Suprapubic skin (tissue), 4 donors: ENCODE results near the gene PON1. TPM values are rescaled to one million over a fixed set of nuclear protein-coding genes. Genes with fewer than 3 reads are reported as not detected.

Experiments
- DNase-seq, 2 donors: peaks; one replicate each; pipeline ENCODE4 v3.0.0-alpha.2; 2019; ENCODE audit warnings: low spot score in 2 of 2
- H3K27ac ChIP-seq: fragments of 200-600 bp; sonication (generic); one replicate; pipeline ENCODE4 v1.5.1; 2019
- H3K27me3 ChIP-seq: fragments of 200-600 bp; sonication (generic); one replicate; pipeline ENCODE4 v1.5.1; 2019
- H3K36me3 ChIP-seq: fragments of 200-600 bp; sonication (generic); one replicate; pipeline ENCODE4 v1.5.1; 2019
- H3K4me1 ChIP-seq: fragments of 200-600 bp; sonication (generic); one replicate; pipeline ENCODE4 v1.5.1; 2019
- H3K4me3 ChIP-seq: fragments of 200-600 bp; sonication (generic); one replicate; pipeline ENCODE4 v1.5.1; 2019; ENCODE audit warnings: mild to moderate bottlenecking
- H3K9me3 ChIP-seq: fragments of 200-600 bp; sonication (generic); one replicate; pipeline ENCODE4 v1.5.1; 2019
- EP300 ChIP-seq: sonication (generic); formaldehyde crosslinking; IDR thresholded peaks from one replicate; pipeline ENCODE4 v1.6.1; 2017; ENCODE audit warnings: antibody characterized with exemption
- POLR2A ChIP-seq, 2 donors: fragments of 450-650 bp; IDR thresholded peaks; one replicate each; pipeline ENCODE4 v1.6.1; 2017; ENCODE audit warnings: antibody characterized with exemption in 2 of 2, mild to moderate bottlenecking in 2 of 2, moderate library complexity in 2 of 2
- POLR2AphosphoS5 ChIP-seq, 3 donors: sonication (generic); formaldehyde crosslinking; IDR thresholded peaks; one replicate each; pipeline ENCODE4 v1.6.1; 2017; ENCODE audit warnings: antibody characterized with exemption in 3 of 3
- WGBS: methylation state at CpG from one replicate; pipeline ENCODE4 v1.1.5; 2018; 5-methylcytosine and 5-hydroxymethylcytosine counted together
- total RNA-seq, 4 donors: library from RNA; depleted of rRNA; stranded (reverse); fragments of >200 nt; gene quantifications; one replicate each; pipeline ENCODE4 v1.1.0, GENCODE V29; 2016
- TF ChIP-seq, protein P1 (sequence below), 2 donors: fragments of 200-600 bp in 1 of 2; fragments of 450-650 bp in 1 of 2; sonication (generic) in 1 of 2; IDR thresholded peaks; one replicate each; pipeline ENCODE4 v1.5.1; 2016 to 2019; ENCODE audit warnings: antibody characterized with exemption in 2 of 2, mild to moderate bottlenecking in 1 of 2, moderate library complexity in 1 of 2

The PON1 gene
- total RNA-seq, 4 donors from 2014 or later: 0.30 to 0.97 TPM; not detected in 2

DNA sequence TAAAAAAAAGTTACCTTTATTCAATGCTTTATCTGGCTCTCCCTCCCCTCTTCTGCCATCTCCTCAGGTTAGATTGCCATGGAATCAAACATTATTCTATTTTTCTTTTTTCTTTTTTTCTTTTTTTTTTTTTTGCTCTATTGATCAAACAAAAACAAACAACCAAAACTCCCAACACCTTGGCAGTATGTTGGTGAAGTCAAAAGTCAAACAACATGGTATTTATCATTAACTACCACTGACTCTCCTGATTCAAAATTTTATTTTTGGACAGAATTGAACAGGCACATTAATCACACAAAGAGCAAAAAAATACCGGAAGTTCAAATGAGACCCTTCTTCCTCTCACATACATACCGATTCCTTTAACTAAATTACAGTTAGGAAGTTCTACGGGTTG, 6.4 kb downstream of the PON1 start:
- Histone ChIP-seq H3K27ac (no peak overlapping the region), H3K4me3 (no peak overlapping the region), H3K36me3 (no peaks in the 10 kb centered on the region), H3K27me3 (no peaks in the 10 kb centered on the region), H3K4me1 (no peaks in the 10 kb centered on the region), H3K9me3 (no peaks in the 10 kb centered on the region)
- no peak for TF ChIP-seq POLR2AphosphoS5 (IDR thresholded peaks at IDR 0.05)
- no peak for TF ChIP-seq POLR2A (IDR thresholded peaks at IDR 0.05)
- TF ChIP-seq, protein P1, sequence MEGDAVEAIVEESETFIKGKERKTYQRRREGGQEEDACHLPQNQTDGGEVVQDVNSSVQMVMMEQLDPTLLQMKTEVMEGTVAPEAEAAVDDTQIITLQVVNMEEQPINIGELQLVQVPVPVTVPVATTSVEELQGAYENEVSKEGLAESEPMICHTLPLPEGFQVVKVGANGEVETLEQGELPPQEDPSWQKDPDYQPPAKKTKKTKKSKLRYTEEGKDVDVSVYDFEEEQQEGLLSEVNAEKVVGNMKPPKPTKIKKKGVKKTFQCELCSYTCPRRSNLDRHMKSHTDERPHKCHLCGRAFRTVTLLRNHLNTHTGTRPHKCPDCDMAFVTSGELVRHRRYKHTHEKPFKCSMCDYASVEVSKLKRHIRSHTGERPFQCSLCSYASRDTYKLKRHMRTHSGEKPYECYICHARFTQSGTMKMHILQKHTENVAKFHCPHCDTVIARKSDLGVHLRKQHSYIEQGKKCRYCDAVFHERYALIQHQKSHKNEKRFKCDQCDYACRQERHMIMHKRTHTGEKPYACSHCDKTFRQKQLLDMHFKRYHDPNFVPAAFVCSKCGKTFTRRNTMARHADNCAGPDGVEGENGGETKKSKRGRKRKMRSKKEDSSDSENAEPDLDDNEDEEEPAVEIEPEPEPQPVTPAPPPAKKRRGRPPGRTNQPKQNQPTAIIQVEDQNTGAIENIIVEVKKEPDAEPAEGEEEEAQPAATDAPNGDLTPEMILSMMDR (IDR thresholded peaks at IDR 0.05): no peak
- no peak for TF ChIP-seq EP300
- WGBS: 79% methylated on average over 3 of the region's 3 CpGs
- DNase-seq: no peak

DNA sequence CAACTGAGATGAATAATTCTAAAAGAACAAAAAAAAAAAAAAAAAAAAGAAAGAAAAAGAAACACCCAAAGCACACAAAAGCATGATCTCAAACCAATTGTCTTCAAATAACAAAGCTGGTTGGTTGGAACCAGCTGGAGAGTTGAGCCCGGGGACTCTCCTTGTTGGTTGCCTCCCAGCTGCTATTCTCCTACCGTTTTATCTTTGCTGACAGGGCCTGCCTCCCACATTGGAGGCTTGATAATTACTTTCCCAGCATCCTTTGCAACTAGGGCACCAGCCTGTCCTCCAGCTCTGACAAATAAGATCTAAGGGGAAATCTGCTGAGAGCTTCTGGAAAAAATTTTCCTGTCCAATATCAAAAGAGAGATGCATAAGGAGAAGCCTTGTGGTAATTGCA, 6.8 kb downstream of the PON1 start:
- Histone ChIP-seq H3K36me3 (no peaks in the 10 kb centered on the region), H3K4me1 (no peaks in the 10 kb centered on the region), H3K4me3 (no peak overlapping the region), H3K9me3 (no peaks in the 10 kb centered on the region), H3K27me3 (no peaks in the 10 kb centered on the region), H3K27ac (no peak overlapping the region)
- no peak for DNase-seq
- TF ChIP-seq, protein P1 (IDR thresholded peaks at IDR 0.05): no peak
- TF ChIP-seq POLR2AphosphoS5 (IDR thresholded peaks at IDR 0.05): no peak
- no peak for TF ChIP-seq POLR2A (IDR thresholded peaks at IDR 0.05)
- no peak for TF ChIP-seq EP300
- WGBS: 35% methylated on average over 2 of the region's 2 CpGs

DNA sequence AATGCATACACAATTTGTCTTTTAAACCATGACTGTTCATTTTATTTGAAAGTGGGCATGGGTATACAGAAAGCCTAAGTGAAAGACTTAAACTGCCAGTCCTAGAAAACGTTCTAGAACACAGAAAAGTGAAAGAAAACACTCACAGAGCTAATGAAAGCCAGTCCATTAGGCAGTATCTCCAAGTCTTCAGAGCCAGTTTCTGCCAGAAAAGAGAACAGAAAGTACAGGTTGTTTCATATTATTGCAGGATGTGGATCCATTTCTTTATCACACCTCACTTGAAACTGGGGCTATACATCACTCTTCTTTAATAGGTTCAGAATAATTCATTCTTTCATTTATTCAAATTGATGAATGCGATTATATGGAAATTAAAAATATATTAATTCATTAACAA, 7.7 kb downstream of the PON1 start:
- H3K36me3 ChIP-seq: no peaks in the 10 kb centered on the region
- H3K9me3 ChIP-seq: no peaks in the 10 kb centered on the region
- TF ChIP-seq POLR2A (IDR thresholded peaks at IDR 0.05): no peak
- TF ChIP-seq, protein P1 (IDR thresholded peaks at IDR 0.05): no peak
- no peak for TF ChIP-seq EP300
- no peak for TF ChIP-seq POLR2AphosphoS5 (IDR thresholded peaks at IDR 0.05)
- no peak overlapping the region for H3K27ac ChIP-seq
- H3K27me3 ChIP-seq: no peaks in the 10 kb centered on the region
- no peak for DNase-seq
- H3K4me1 ChIP-seq: no peaks in the 10 kb centered on the region
- H3K4me3 ChIP-seq: no peak overlapping the region
- 75% methylated on average over 2 of the region's 2 CpGs for WGBS

DNA sequence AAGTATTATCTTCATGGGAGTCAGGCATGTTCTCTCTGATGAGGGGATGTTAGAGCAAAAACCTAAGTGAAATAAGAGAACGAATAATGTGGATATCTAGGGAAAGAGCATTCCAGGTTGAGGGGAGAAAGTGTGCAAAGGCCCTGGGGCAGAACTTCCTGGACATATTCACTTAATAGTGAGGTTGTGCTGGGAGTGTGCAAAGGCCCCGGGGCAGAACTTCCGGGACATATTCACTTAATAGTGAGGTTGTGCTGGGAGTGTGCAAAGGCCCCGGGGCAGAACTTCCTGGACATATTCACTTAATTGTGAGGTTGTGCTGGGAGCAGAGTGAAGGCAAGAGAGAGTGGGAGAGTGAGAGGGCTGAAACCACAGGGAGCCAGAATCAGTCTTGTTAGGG, 11.8 kb downstream of the PON1 start:
- 81% methylated on average over 4 of the region's 4 CpGs for WGBS
- no peak for TF ChIP-seq EP300
- TF ChIP-seq POLR2AphosphoS5 (IDR thresholded peaks at IDR 0.05): no peak
- TF ChIP-seq POLR2A (IDR thresholded peaks at IDR 0.05): no peak
- TF ChIP-seq, protein P1 (IDR thresholded peaks at IDR 0.05): no peak

DNA sequence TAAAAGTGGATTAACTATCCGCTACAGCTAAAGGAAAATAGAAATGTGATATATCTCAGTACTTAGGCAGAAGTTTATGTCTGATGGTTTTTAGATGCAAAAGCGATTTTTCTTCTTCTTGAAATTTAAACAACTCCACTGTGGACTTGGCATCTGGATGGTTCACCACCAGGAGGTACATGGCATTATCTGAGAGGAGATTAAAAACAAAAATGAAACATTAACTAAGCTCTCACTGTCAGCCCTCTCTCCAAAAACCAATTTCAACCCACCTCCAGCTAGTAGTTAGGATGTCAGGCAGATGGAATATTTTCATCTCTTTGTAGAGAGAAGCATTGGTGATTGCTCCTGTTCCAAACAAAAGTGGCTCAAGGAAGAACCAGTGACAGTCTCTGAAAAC, 12.9 kb downstream of the PON1 start:
- Histone ChIP-seq H3K4me1 (no peaks in the 10 kb centered on the region), H3K9me3 (no peaks in the 10 kb centered on the region), H3K4me3 (no peak overlapping the region), H3K27ac (no peak overlapping the region), H3K27me3 (no peaks in the 10 kb centered on the region), H3K36me3 (no peaks in the 10 kb centered on the region)
- DNase-seq: no peak
- TF ChIP-seq POLR2A (IDR thresholded peaks at IDR 0.05) (no peak), POLR2AphosphoS5 (IDR thresholded peaks at IDR 0.05) (no peak), EP300 (no peak)
- TF ChIP-seq, protein P1 (IDR thresholded peaks at IDR 0.05): no peak
- 87% methylated on average over 2 of the region's 2 CpGs for WGBS

More for the DNA sequence above, 11.8 kb downstream of the PON1 start:
- no peak for DNase-seq
- Histone ChIP-seq H3K36me3 (no peaks in the 10 kb centered on the region), H3K27ac (no peak overlapping the region), H3K27me3 (no peaks in the 10 kb centered on the region), H3K4me1 (no peaks in the 10 kb centered on the region), H3K4me3 (no peak overlapping the region), H3K9me3 (no peaks in the 10 kb centered on the region)
